Liver (tissue), 9 donors: Measurements from ENCODE around the gene RFPL1. TPM values are rescaled to one million over a fixed set of nuclear protein-coding genes. Genes with fewer than 3 reads are reported as not detected.

Experiments
- DNase-seq: peaks from one replicate; pipeline ENCODE4 v3.0.0-alpha.2; 2017; ENCODE audit warnings: low spot score
- H3K27ac ChIP-seq, 2 donors: one replicate each; pipeline ENCODE4 v1.7.0; 2013; ENCODE audit warnings: inconsistent platforms in 2 of 2, low read length in 2 of 2, control low read depth in 1 of 2, low read depth in 1 of 2, mild to moderate bottlenecking in 1 of 2
- H3K27me3 ChIP-seq, 4 donors: one replicate each; pipeline versions ENCODE4 v1.6.1 to v1.7.0; 2013; ENCODE audit warnings: low read length in 3 of 4, inconsistent platforms in 1 of 4, mild to moderate bottlenecking in 1 of 4, moderate library complexity in 1 of 4; ENCODE audit not compliant: control insufficient read depth in 4 of 4, insufficient read depth in 4 of 4
- H3K36me3 ChIP-seq, 4 donors: one replicate each; pipeline versions ENCODE4 v1.6.1 to v1.7.0; 2013; ENCODE audit warnings: low read length in 3 of 4, mild to moderate bottlenecking in 3 of 4, low read depth in 1 of 4, moderate library complexity in 1 of 4; ENCODE audit not compliant: control insufficient read depth in 4 of 4, insufficient read depth in 3 of 4
- H3K4me1 ChIP-seq, 4 donors: one replicate each; pipeline versions ENCODE4 v1.6.1 to v1.7.0; 2013; ENCODE audit warnings: low read length in 3 of 4, mild to moderate bottlenecking in 3 of 4, moderate library complexity in 1 of 4; ENCODE audit not compliant: control insufficient read depth in 4 of 4, insufficient read depth in 4 of 4
- H3K4me3 ChIP-seq, 3 donors: one replicate each; pipeline versions ENCODE4 v1.6.1 to v1.7.0; 2013; ENCODE audit warnings: low read length in 3 of 3, control low read depth in 1 of 3, low read depth in 1 of 3, mild to moderate bottlenecking in 1 of 3
- H3K9ac ChIP-seq, 2 donors: one replicate each; pipeline ENCODE4 v1.7.0; 2013; ENCODE audit warnings: low read length in 2 of 2, mild to moderate bottlenecking in 2 of 2, moderate library complexity in 2 of 2, control low read depth in 1 of 2, low read depth in 1 of 2
- H3K9me3 ChIP-seq, 4 donors: one replicate each; pipeline versions ENCODE4 v1.6.1 to v1.7.0; 2013; ENCODE audit warnings: low read length in 3 of 4; ENCODE audit not compliant: control insufficient read depth in 4 of 4
- CTCF ChIP-seq: fragments of 150-350 bp; IDR thresholded peaks from 2 replicates; pipeline ENCODE4 v1.5.1; 2017; ENCODE audit warnings: improper control_type of control experiment, low read depth, low read length; ENCODE audit not compliant: missing input control
- EGR1 ChIP-seq, 2 donors: IDR thresholded peaks; 2 replicates each; pipeline ENCODE4 v1.6.1; 2016 to 2018; ENCODE audit warnings: antibody characterized with exemption in 2 of 2, low read depth in 2 of 2
- FOXA1 ChIP-seq: IDR thresholded peaks from 2 replicates; pipeline ENCODE4 v1.6.1; 2016; ENCODE audit warnings: antibody characterized with exemption
- GABPA ChIP-seq, 2 donors: IDR thresholded peaks in 1 of 2; conservative IDR thresholded peaks in 1 of 2; 2 replicates each; pipeline ENCODE4 v1.6.1; 2016; ENCODE audit warnings: antibody characterized with exemption in 2 of 2, mild to moderate bottlenecking in 1 of 2, moderate library complexity in 1 of 2
- HNF4A ChIP-seq, 2 donors: conservative IDR thresholded peaks; 2 replicates each; pipeline ENCODE4 v1.6.1; 2016; ENCODE audit warnings: antibody characterized with exemption in 2 of 2, mild to moderate bottlenecking in 2 of 2
- HNF4G ChIP-seq: IDR thresholded peaks from 2 replicates; pipeline ENCODE4 v1.6.1; 2016; ENCODE audit warnings: antibody characterized with exemption
- JUND ChIP-seq, 2 donors: IDR thresholded peaks; 2 replicates each; pipeline ENCODE4 v1.6.1; 2016; ENCODE audit warnings: antibody characterized with exemption in 2 of 2
- NR2F2 ChIP-seq: IDR thresholded peaks from 2 replicates; pipeline ENCODE4 v1.6.1; 2016; ENCODE audit warnings: antibody characterized with exemption
- RAD21 ChIP-seq, 2 donors: IDR thresholded peaks; 2 replicates each; pipeline ENCODE4 v1.6.1; 2016; ENCODE audit warnings: antibody characterized with exemption in 2 of 2, mild to moderate bottlenecking in 2 of 2
- REST ChIP-seq: IDR thresholded peaks from 2 replicates; pipeline ENCODE4 v1.6.1; 2016; ENCODE audit warnings: antibody characterized with exemption, mild to moderate bottlenecking
- RXRA ChIP-seq, 2 donors: IDR thresholded peaks; 2 replicates each; pipeline ENCODE4 v1.6.1; 2017 to 2018; ENCODE audit warnings: antibody characterized with exemption in 2 of 2, mild to moderate bottlenecking in 1 of 2
- SP1 ChIP-seq: IDR thresholded peaks from 2 replicates; pipeline ENCODE4 v1.6.1; 2018; ENCODE audit warnings: antibody characterized with exemption, mild to moderate bottlenecking
- TAF1 ChIP-seq: conservative IDR thresholded peaks from 2 replicates; pipeline ENCODE4 v1.6.1; 2016; ENCODE audit warnings: antibody characterized with exemption, mild to moderate bottlenecking
- YY1 ChIP-seq: IDR thresholded peaks from 2 replicates; pipeline ENCODE4 v1.6.1; 2016; ENCODE audit warnings: antibody characterized with exemption, mild to moderate bottlenecking
- ZBTB33 ChIP-seq: IDR thresholded peaks from 2 replicates; pipeline ENCODE4 v1.6.1; 2016; ENCODE audit warnings: antibody characterized with exemption
- WGBS: extraction: QIAGEN DNeasy Blood & Tissue Kit; methylation state at CpG from one replicate; pipeline ENCODE4 v1.1.7; 2013; 5-methylcytosine and 5-hydroxymethylcytosine counted together
- polyA plus RNA-seq, 2 donors: library from polyadenylated mRNA; stranded (reverse) in 1 of 2; unstranded in 1 of 2; fragments of 200-250 nt in 1 of 2; fragments of >200 nt in 1 of 2; fragmentation: Nextera tagmentation in 1 of 2; extraction: Ambion mirVana in 1 of 2; gene quantifications; one replicate each; pipeline versions ENCODE4 v1.2.1 to v1.2.3, GENCODE V29; 2013 to 2015
- total RNA-seq, 2 donors: library from RNA; depleted of rRNA; stranded (reverse); fragments of >200 nt; gene quantifications; one replicate each; pipeline ENCODE4 v1.2.3, GENCODE V29; 2014
- donor health status: healthy.
- donor health status: healthy.
- donor health status: healthy.
- donor health status: healthy.
- donor health status: healthy.

The RFPL1 gene
- total and polyA plus RNA-seq, 4 donors = 1.0 TPM; not detected in 2

GRCh38 chr22:29443861-29444792, 5.7 kb downstream of the RFPL1 start:
- no peak for TF ChIP-seq EGR1 (IDR thresholded peaks at IDR 0.05; ENCODE audit: low read depth in 2 of 2)
- TF ChIP-seq GABPA (IDR thresholded peaks at IDR 0.05 in 1 of 2, conservative IDR thresholded peaks at IDR 0.05 in 1 of 2) = no peak
- 54% methylated on average over 14 of the region's 14 CpGs for WGBS

GRCh38 chr22:29445508-29445907, 7.1 kb downstream of the RFPL1 start:
- WGBS = 81% methylated on average over 4 of the region's 4 CpGs
- DNase-seq = no peak
- TF ChIP-seq SP1 (no peak), ZBTB33 (no peak), RAD21 (IDR thresholded peaks at IDR 0.05) (no peak), RXRA (IDR thresholded peaks at IDR 0.05) (no peak), FOXA1 (no peak), CTCF (no peak), NR2F2 (no peak), HNF4A (conservative IDR thresholded peaks at IDR 0.05) (no peak), YY1 (no peak), JUND (IDR thresholded peaks at IDR 0.05) (no peak), HNF4G (no peak), REST (no peak), TAF1 (no peak)

More at GRCh38 chr22:29443861-29444792, 5.7 kb downstream of the RFPL1 start:
- Histone ChIP-seq H3K4me1 (no peaks in the 10 kb centered on the region), H3K4me3 (no peak overlapping the region), H3K27me3 (no peaks in the 10 kb centered on the region), H3K9ac (no peak overlapping the region), H3K27ac (no peak overlapping the region), H3K36me3 (no peaks in the 10 kb centered on the region), H3K9me3 (no peaks in the 10 kb centered on the region)
- DNase-seq = no peak

More at GRCh38 chr22:29445508-29445907, 7.1 kb downstream of the RFPL1 start:
- H3K4me1 ChIP-seq = no peaks in the 10 kb centered on the region
- no peaks in the 10 kb centered on the region for H3K36me3 ChIP-seq
- H3K9ac ChIP-seq = no peak overlapping the region
- H3K27ac ChIP-seq = no peak overlapping the region
- H3K4me3 ChIP-seq = no peak overlapping the region
- no peaks in the 10 kb centered on the region for H3K9me3 ChIP-seq
- H3K27me3 ChIP-seq = no peaks in the 10 kb centered on the region
